ENCODE data around the gene PIEZO2. TPM values are rescaled to one million over a fixed set of nuclear protein-coding genes. Genes with fewer than 3 reads are reported as not detected.
A peak's percentile ranks its signal among the peaks of the same experiment; 100 is the strongest.

The PIEZO2 gene
- total and polyA plus RNA-seq, 10 donors, result 0.42 to 13.0 (median 8.0) TPM

DNA sequence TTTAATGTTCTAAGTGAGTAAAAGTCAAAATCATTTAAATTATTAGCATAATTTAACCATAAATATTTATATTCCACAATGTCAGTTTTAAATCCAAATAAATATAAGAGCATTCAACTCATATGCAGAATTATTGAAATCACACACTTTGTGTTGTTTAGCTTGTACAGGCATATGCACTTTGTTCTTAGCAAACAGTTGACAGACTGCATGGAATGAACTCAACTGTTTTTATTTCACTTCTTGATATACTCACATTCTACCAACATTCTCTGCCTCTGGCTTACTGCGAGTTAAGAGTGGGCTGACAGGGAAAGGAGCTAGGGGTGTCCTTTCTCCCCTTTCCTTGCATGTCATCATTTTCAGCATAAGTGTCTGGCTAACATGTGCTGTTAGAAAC is 7.6 kb upstream of the PIEZO2 start:
- no peaks in the 10 kb centered on the region for H3K4me1 ChIP-seq
- TF ChIP-seq POLR2AphosphoS5 (IDR thresholded peaks at IDR 0.05) (no peak), POLR2A (IDR thresholded peaks at IDR 0.05) (no peak)
- TF ChIP-seq, protein P1, sequence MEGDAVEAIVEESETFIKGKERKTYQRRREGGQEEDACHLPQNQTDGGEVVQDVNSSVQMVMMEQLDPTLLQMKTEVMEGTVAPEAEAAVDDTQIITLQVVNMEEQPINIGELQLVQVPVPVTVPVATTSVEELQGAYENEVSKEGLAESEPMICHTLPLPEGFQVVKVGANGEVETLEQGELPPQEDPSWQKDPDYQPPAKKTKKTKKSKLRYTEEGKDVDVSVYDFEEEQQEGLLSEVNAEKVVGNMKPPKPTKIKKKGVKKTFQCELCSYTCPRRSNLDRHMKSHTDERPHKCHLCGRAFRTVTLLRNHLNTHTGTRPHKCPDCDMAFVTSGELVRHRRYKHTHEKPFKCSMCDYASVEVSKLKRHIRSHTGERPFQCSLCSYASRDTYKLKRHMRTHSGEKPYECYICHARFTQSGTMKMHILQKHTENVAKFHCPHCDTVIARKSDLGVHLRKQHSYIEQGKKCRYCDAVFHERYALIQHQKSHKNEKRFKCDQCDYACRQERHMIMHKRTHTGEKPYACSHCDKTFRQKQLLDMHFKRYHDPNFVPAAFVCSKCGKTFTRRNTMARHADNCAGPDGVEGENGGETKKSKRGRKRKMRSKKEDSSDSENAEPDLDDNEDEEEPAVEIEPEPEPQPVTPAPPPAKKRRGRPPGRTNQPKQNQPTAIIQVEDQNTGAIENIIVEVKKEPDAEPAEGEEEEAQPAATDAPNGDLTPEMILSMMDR (IDR thresholded peaks at IDR 0.05 in 8 of 11, conservative IDR thresholded peaks at IDR 0.05 in 3 of 11), result no peak
- H3K27me3 ChIP-seq (replicated peaks in 1 of 7), result peaks cover 0 to 6% (median 0%) of the 10 kb centered on the region in 7 donors
- H3K27ac ChIP-seq, result no peak overlapping the region
- intact Hi-C loops (cut with DNase I; ENCODE audit: low total_unique reads), result loop anchor here (10.0 kb wide), 1 partner anchor 302 kb away; no protein-coding TSS in a partner anchor
- no peaks in the 10 kb centered on the region for H3K9me3 ChIP-seq
- 83 to 92% (median 88%) methylated on average over 1 of the region's 1 CpG for WGBS, 5 donors
- H3K36me3 ChIP-seq, result no peaks in the 10 kb centered on the region
- DNase-seq, result no peak
- H3K4me3 ChIP-seq, result no peak overlapping the region

- Histone ChIP-seq H3K4me3 (no peak overlapping the region), H3K9me3 (no peaks in the 10 kb centered on the region), H3K36me3 (no peaks in the 10 kb centered on the region), H3K27me3 (replicated peaks in 1 of 7) (peaks cover 0 to 20% (median 4%) of the 10 kb centered on the region in 7 donors), H3K27ac (no peak overlapping the region), H3K4me1 (peaks cover 0 to under 1% (median 0%) of the 10 kb centered on the region in 6 donors)
- intact Hi-C loops (cut with DNase I; ENCODE audit: low total_unique reads), result loop anchor here (10.0 kb wide), 1 partner anchor 300 kb away; no protein-coding TSS in a partner anchor
- no peak for DNase-seq
- TF ChIP-seq POLR2AphosphoS5 (IDR thresholded peaks at IDR 0.05) (no peak), POLR2A (IDR thresholded peaks at IDR 0.05) (no peak)
- TF ChIP-seq, protein P1 (IDR thresholded peaks at IDR 0.05 in 8 of 11, conservative IDR thresholded peaks at IDR 0.05 in 3 of 11), result no peak
- 43 to 70% (median 50%) methylated on average over 8 of the region's 8 CpGs for WGBS, 5 donors
Observed at GRCh38 chr18:11155034-11155759, 5.8 kb upstream of the PIEZO2 start.

DNA sequence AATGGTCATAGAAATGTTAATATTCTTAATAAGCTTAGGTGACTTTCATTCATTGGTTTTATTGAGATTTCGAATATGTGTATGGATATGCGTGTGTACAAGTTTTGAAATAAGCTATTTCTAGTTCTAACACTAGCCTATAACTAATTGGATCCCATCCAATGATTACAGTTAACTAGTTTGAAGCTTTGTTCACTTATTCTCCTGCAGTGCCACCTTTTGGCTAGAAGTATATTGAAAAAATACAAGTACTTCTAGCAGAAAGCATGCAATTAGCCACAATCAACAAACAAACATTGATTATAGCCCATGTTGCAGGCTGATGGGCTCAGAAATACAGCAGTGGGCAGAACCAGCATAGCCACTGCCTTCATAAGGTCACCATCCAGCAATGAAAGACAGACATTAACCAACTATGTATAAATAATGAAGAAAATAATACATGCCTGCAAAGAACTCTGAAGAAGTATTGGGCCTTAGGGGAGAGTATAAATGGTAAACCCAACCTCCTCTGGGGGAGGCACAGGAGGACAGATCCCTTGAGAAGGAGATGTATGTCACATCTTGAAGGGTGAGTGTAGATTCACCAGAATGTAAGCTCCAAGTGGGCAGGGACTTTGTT is 5.1 kb upstream of the PIEZO2 start:
- Histone ChIP-seq H3K4me1 (peaks cover 0 to 8% (median 5%) of the 10 kb centered on the region in 6 donors), H3K27me3 (replicated peaks in 1 of 7) (peaks cover 0 to 24% (median 9%) of the 10 kb centered on the region in 7 donors), H3K36me3 (no peaks in the 10 kb centered on the region), H3K4me3 (no peak overlapping the region), H3K9me3 (no peaks in the 10 kb centered on the region), H3K27ac (no peak overlapping the region)
- intact Hi-C loops (cut with DNase I; ENCODE audit: low total_unique reads), result loop anchor here (10.0 kb wide), 1 partner anchor 300 kb away; no protein-coding TSS in a partner anchor
- DNase-seq, result no peak
- TF ChIP-seq, protein P1 (IDR thresholded peaks at IDR 0.05 in 8 of 11, conservative IDR thresholded peaks at IDR 0.05 in 3 of 11), result peak in 6 of 11 experiments; percentile 13 to 41 (median 26)
- no peak for TF ChIP-seq POLR2A (IDR thresholded peaks at IDR 0.05)
- WGBS, 5 donors, result 21 to 47% (median 25%) methylated on average over 2 of the region's 2 CpGs

- Histone ChIP-seq H3K4me3 (no peak overlapping the region), H3K27ac (no peak overlapping the region), H3K9me3 (no peaks in the 10 kb centered on the region), H3K4me1 (peaks cover 3 to 21% (median 17%) of the 10 kb centered on the region in 6 donors), H3K36me3 (no peaks in the 10 kb centered on the region), H3K27me3 (replicated peaks in 1 of 7) (peaks cover 0 to 36% (median 23%) of the 10 kb centered on the region in 7 donors)
- TF ChIP-seq POLR2AphosphoS5 (IDR thresholded peaks at IDR 0.05) (no peak), POLR2A (IDR thresholded peaks at IDR 0.05) (no peak)
- TF ChIP-seq, protein P1 (IDR thresholded peaks at IDR 0.05 in 8 of 11, conservative IDR thresholded peaks at IDR 0.05 in 3 of 11), result no peak
- intact Hi-C loops (cut with DNase I; ENCODE audit: low total_unique reads), result loop anchor here (10.0 kb wide), 1 partner anchor 298 kb away; no protein-coding TSS in a partner anchor
- DNase-seq, result no peak
- 72 to 94% (median 85%) methylated on average over 2 of the region's 2 CpGs for WGBS, 5 donors
Observed at GRCh38 chr18:11153097-11153496, 3.7 kb upstream of the PIEZO2 start.

Data from spleen (tissue), 11 donors.